ENCODE data around the gene ACOT6.
A peak's percentile ranks its signal among the peaks of the same experiment; 100 is the strongest.
"Not testable (repeated sequence)": the region's sequence is repeated elsewhere in the genome, so short reads cannot be mapped to it uniquely, and the experiment has no call there.

Gene ACOT6

GRCh38 chr14:73582102-73582979 lies 30.0 kb upstream of the ACOT6 start:
- H3K9me3 Mint-ChIP-seq; H3K27ac Mint-ChIP-seq; H3K4me1 Mint-ChIP-seq; DNase-seq (ENCODE audit: low spot score in 2 of 2); H3K4me3 Mint-ChIP-seq; ATAC-seq: not testable (repeated sequence)
- H3K36me3 Mint-ChIP-seq: peaks cover 20% of the 10 kb centered on the region

GRCh38 chr14:73588695-73589094 lies 23.6 kb upstream of the ACOT6 start:
- DNase-seq (ENCODE audit: low spot score in 2 of 2) (no peak), ATAC-seq (no peak)
- Mint-ChIP-seq H3K4me1 (peaks cover 16% of the 10 kb centered on the region), H3K9me3 (no peaks in the 10 kb centered on the region), H3K36me3 (no peaks in the 10 kb centered on the region), H3K4me3 (no peak overlapping the region), H3K27ac (peak overlapping the region; percentile 3)

- no peaks in the 10 kb centered on the region for H3K9me3 Mint-ChIP-seq
- ATAC-seq: no peak
- H3K36me3 Mint-ChIP-seq: no peaks in the 10 kb centered on the region
- H3K4me3 Mint-ChIP-seq: no peak overlapping the region
- no peak for DNase-seq (ENCODE audit: low spot score in 2 of 2)
- H3K4me1 Mint-ChIP-seq: peaks cover 20% of the 10 kb centered on the region
- H3K27ac Mint-ChIP-seq: no peak overlapping the region
Observed at GRCh38 chr14:73589116-73589515, 23.2 kb upstream of the ACOT6 start.

- DNase-seq (ENCODE audit: low spot score in 2 of 2); H3K36me3 Mint-ChIP-seq; ATAC-seq; H3K27ac Mint-ChIP-seq; H3K9me3 Mint-ChIP-seq: not testable (repeated sequence)
- H3K4me1 Mint-ChIP-seq: peaks cover 20% of the 10 kb centered on the region
- peak overlapping the region; percentile 75 for H3K4me3 Mint-ChIP-seq
Observed at GRCh38 chr14:73590673-73591004, 21.7 kb upstream of the ACOT6 start.

- Mint-ChIP-seq H3K4me3 (peak within 1 kb of the TSS; percentile 75), H3K4me1 (peaks cover 20% of the 10 kb centered on the region), H3K36me3 (no peaks in the 10 kb centered on the region), H3K9me3 (no peaks in the 10 kb centered on the region), H3K27ac (peak within 1 kb of the TSS; percentile 70)
- ATAC-seq (peak; percentile 91), DNase-seq (ENCODE audit: low spot score in 2 of 2) (peak; percentile 44 to 76)
Observed at GRCh38 chr14:73591690-73592449, 20.4 kb upstream of the ACOT6 start, which contains the start of gene ACOT4. ACOT4 (plus strand) TSS chr14:73591873; CDS start chr14:73591960, 87 bp downstream.

GRCh38 chr14:73594491-73594890 lies 17.8 kb upstream of the ACOT6 start:
- Mint-ChIP-seq H3K27ac (no peak overlapping the region), H3K4me3 (no peak overlapping the region), H3K9me3 (no peaks in the 10 kb centered on the region), H3K36me3 (no peaks in the 10 kb centered on the region), H3K4me1 (peaks cover 20% of the 10 kb centered on the region)
- DNase-seq (ENCODE audit: low spot score in 2 of 2) (no peak), ATAC-seq (no peak)

GRCh38 chr14:73599499-73599898 lies 12.8 kb upstream of the ACOT6 start:
- Mint-ChIP-seq H3K4me3 (no peak overlapping the region), H3K9me3 (no peaks in the 10 kb centered on the region), H3K27ac (no peak overlapping the region), H3K36me3 (no peaks in the 10 kb centered on the region), H3K4me1 (no peaks in the 10 kb centered on the region)
- DNase-seq (ENCODE audit: low spot score in 2 of 2) (no peak), ATAC-seq (no peak)

- ATAC-seq (no peak), DNase-seq (ENCODE audit: low spot score in 2 of 2) (no peak)
- Mint-ChIP-seq H3K4me3 (no peak overlapping the region), H3K36me3 (no peaks in the 10 kb centered on the region), H3K4me1 (peaks cover 11% of the 10 kb centered on the region), H3K9me3 (no peaks in the 10 kb centered on the region), H3K27ac (no peak overlapping the region)
Observed at GRCh38 chr14:73602994-73603393, 9.3 kb upstream of the ACOT6 start.

GRCh38 chr14:73606271-73606670 lies 6.0 kb upstream of the ACOT6 start:
- Mint-ChIP-seq H3K27ac (no peak overlapping the region), H3K4me1 (peaks cover 11% of the 10 kb centered on the region), H3K36me3 (no peaks in the 10 kb centered on the region), H3K9me3 (no peaks in the 10 kb centered on the region), H3K4me3 (no peak overlapping the region)
- peak in 1 of 2 donors; percentile 49 for DNase-seq (ENCODE audit: low spot score in 2 of 2)
- ATAC-seq: peak; percentile 84

GRCh38 chr14:73607241-73607640 lies 5.1 kb upstream of the ACOT6 start:
- Mint-ChIP-seq H3K4me1 (peaks cover 11% of the 10 kb centered on the region), H3K4me3 (no peak overlapping the region), H3K9me3 (no peaks in the 10 kb centered on the region), H3K27ac (no peak overlapping the region), H3K36me3 (no peaks in the 10 kb centered on the region)
- DNase-seq (ENCODE audit: low spot score in 2 of 2) (no peak), ATAC-seq (no peak)

GRCh38 chr14:73610687-73611086 lies 1.6 kb upstream of the ACOT6 start:
- Mint-ChIP-seq H3K4me1 (peaks cover 16% of the 10 kb centered on the region), H3K4me3 (no peak overlapping the region), H3K27ac (no peak overlapping the region), H3K9me3 (no peaks in the 10 kb centered on the region), H3K36me3 (no peaks in the 10 kb centered on the region)
- DNase-seq (ENCODE audit: low spot score in 2 of 2) (no peak), ATAC-seq (no peak)

- ATAC-seq (peak; percentile 12), DNase-seq (ENCODE audit: low spot score in 2 of 2) (no peak)
- Mint-ChIP-seq H3K36me3 (no peaks in the 10 kb centered on the region), H3K4me1 (peaks cover 6% of the 10 kb centered on the region), H3K4me3 (peak overlapping the region; percentile 77), H3K9me3 (no peaks in the 10 kb centered on the region), H3K27ac (peak overlapping the region; percentile 83)
Observed at GRCh38 chr14:73613046-73613383, 698 bp downstream of the ACOT6 start.

- peaks cover 6% of the 10 kb centered on the region for H3K4me1 Mint-ChIP-seq
- ATAC-seq (no peak), DNase-seq (ENCODE audit: low spot score in 2 of 2) (no peak)
- H3K36me3 Mint-ChIP-seq: no peaks in the 10 kb centered on the region
- H3K4me3 Mint-ChIP-seq: peak overlapping the region; percentile 77
- no peaks in the 10 kb centered on the region for H3K9me3 Mint-ChIP-seq
- H3K27ac Mint-ChIP-seq: peak overlapping the region; percentile 83
Observed at GRCh38 chr14:73613419-73613963, 1.2 kb downstream of the ACOT6 start.

- Mint-ChIP-seq H3K4me3 (no peak overlapping the region), H3K36me3 (no peaks in the 10 kb centered on the region), H3K4me1 (peaks cover 6% of the 10 kb centered on the region), H3K9me3 (no peaks in the 10 kb centered on the region), H3K27ac (no peak overlapping the region)
- ATAC-seq: no peak
- no peak for DNase-seq (ENCODE audit: low spot score in 2 of 2)
Observed at GRCh38 chr14:73616831-73617230, 4.5 kb downstream of the ACOT6 start.

GRCh38 chr14:73619524-73619923 lies 7.2 kb downstream of the ACOT6 start:
- no peak overlapping the region for H3K27ac Mint-ChIP-seq
- DNase-seq (ENCODE audit: low spot score in 2 of 2) (no peak), ATAC-seq (no peak)
- no peaks in the 10 kb centered on the region for H3K9me3 Mint-ChIP-seq
- H3K36me3 Mint-ChIP-seq: no peaks in the 10 kb centered on the region
- no peaks in the 10 kb centered on the region for H3K4me1 Mint-ChIP-seq
- H3K4me3 Mint-ChIP-seq: no peak overlapping the region

- H3K36me3 Mint-ChIP-seq: no peaks in the 10 kb centered on the region
Observed at GRCh38 chr14:73620268-73620667, 8.0 kb downstream of the ACOT6 start.

More at GRCh38 chr14:73620268-73620667, 8.0 kb downstream of the ACOT6 start:
- ATAC-seq (no peak), DNase-seq (ENCODE audit: low spot score in 2 of 2) (no peak)
- H3K27ac Mint-ChIP-seq: no peak overlapping the region
- no peaks in the 10 kb centered on the region for H3K9me3 Mint-ChIP-seq
- H3K4me1 Mint-ChIP-seq: no peaks in the 10 kb centered on the region
- no peak overlapping the region for H3K4me3 Mint-ChIP-seq

All from stimulated activated effector memory CD8-positive, alpha-beta T cell treated with anti-CD3 and anti-CD28 coated beads, Interleukin-12 subunit alpha, Interleukin-12 subunit beta, amount 100 ng/mL, for 72 hours (primary cell).